Immature natural killer cell (primary cell): ENCODE data around the gene STAMBPL1. TPM values are rescaled to one million over a fixed set of nuclear protein-coding genes. Genes with fewer than 3 reads are reported as not detected.

ENCODE experiments used
- DNase-seq, 3 donors: peaks; one replicate each; pipeline ENCODE4 v3.0.0; 2022; ENCODE audit warnings: mixed read lengths in 1 of 3
- H3K27ac Mint-ChIP-seq, 6 donors: one replicate each; pipeline ENCODE4 v1.8.0; 2020; ENCODE audit warnings: mixed read lengths in 6 of 6, mild to moderate bottlenecking in 5 of 6, inconsistent platforms in 4 of 6, moderate library complexity in 3 of 6
- H3K27me3 Mint-ChIP-seq, 3 donors: one replicate each; pipeline ENCODE4 v1.8.0; 2020 to 2021; ENCODE audit warnings: low read depth in 3 of 3, mild to moderate bottlenecking in 3 of 3, mixed read lengths in 3 of 3, moderate library complexity in 3 of 3, inconsistent platforms in 1 of 3
- H3K36me3 Mint-ChIP-seq, 3 donors: one replicate each; pipeline ENCODE4 v1.8.0; 2020; ENCODE audit warnings: mixed read lengths in 3 of 3, inconsistent platforms in 2 of 3, mild to moderate bottlenecking in 2 of 3
- H3K4me1 Mint-ChIP-seq, 2 donors: one replicate each; pipeline ENCODE4 v1.8.0; 2020; ENCODE audit warnings: inconsistent platforms in 2 of 2, mild to moderate bottlenecking in 2 of 2, mixed read lengths in 2 of 2, moderate library complexity in 1 of 2
- H3K4me3 Mint-ChIP-seq, 5 donors: one replicate each; pipeline ENCODE4 v1.8.0; 2020; ENCODE audit warnings: mild to moderate bottlenecking in 5 of 5, mixed read lengths in 5 of 5, inconsistent platforms in 3 of 5, moderate library complexity in 3 of 5
- H3K9me3 Mint-ChIP-seq, 6 donors: one replicate each; pipeline ENCODE4 v1.8.0; 2020; ENCODE audit warnings: mild to moderate bottlenecking in 6 of 6, mixed read lengths in 6 of 6, inconsistent platforms in 4 of 6, moderate library complexity in 3 of 6
- polyA plus RNA-seq, 3 donors: library from polyadenylated mRNA; unstranded; fragments of 300-500 nt; fragmentation: Illumina TruSeq; gene quantifications; one replicate each; pipeline ENCODE4 v1.2.3, GENCODE V29; 2021

Gene STAMBPL1
- polyA plus RNA-seq, 3 donors from 2014 or later: 4.2 to 8.4 (median 7.3) TPM

- H3K27ac Mint-ChIP-seq: no peak overlapping the region
- peaks cover 0 to 4% (median 0%) of the 10 kb centered on the region in 3 donors for H3K36me3 Mint-ChIP-seq
- no peak overlapping the region for H3K4me3 Mint-ChIP-seq
- H3K9me3 Mint-ChIP-seq: no peaks in the 10 kb centered on the region
- no peaks in the 10 kb centered on the region for H3K27me3 Mint-ChIP-seq
- H3K4me1 Mint-ChIP-seq: peaks cover 20 to 63% of the 10 kb centered on the region in 2 donors
- DNase-seq: no peak
Observed at GRCh38 chr10:88889559-88890337, 9.7 kb downstream of the STAMBPL1 start.

- Mint-ChIP-seq H3K4me3 (no peak overlapping the region), H3K27me3 (no peaks in the 10 kb centered on the region), H3K27ac (no peak overlapping the region), H3K9me3 (no peaks in the 10 kb centered on the region), H3K4me1 (peaks cover 20 to 52% of the 10 kb centered on the region in 2 donors), H3K36me3 (peaks cover 0 to 4% (median 2%) of the 10 kb centered on the region in 3 donors)
- DNase-seq: no peak
Observed at GRCh38 chr10:88890681-88891381, 10.8 kb downstream of the STAMBPL1 start.

GRCh38 chr10:88892222-88892967 is 12.3 kb downstream of the STAMBPL1 start:
- peak overlapping the region in 1 of 6 donors; percentile 51 for H3K27ac Mint-ChIP-seq
- peaks cover 0 to 4% (median 3%) of the 10 kb centered on the region in 3 donors for H3K36me3 Mint-ChIP-seq
- no peaks in the 10 kb centered on the region for H3K27me3 Mint-ChIP-seq
- H3K4me1 Mint-ChIP-seq: peaks cover 30 to 47% of the 10 kb centered on the region in 2 donors
- no peak for DNase-seq
- no peak overlapping the region for H3K4me3 Mint-ChIP-seq
- no peaks in the 10 kb centered on the region for H3K9me3 Mint-ChIP-seq

GRCh38 chr10:88893611-88894010 is 13.6 kb downstream of the STAMBPL1 start:
- Mint-ChIP-seq H3K36me3 (peaks cover 0 to 4% (median 3%) of the 10 kb centered on the region in 3 donors), H3K27me3 (no peaks in the 10 kb centered on the region), H3K9me3 (no peaks in the 10 kb centered on the region), H3K4me3 (no peak overlapping the region), H3K27ac (no peak overlapping the region), H3K4me1 (peaks cover 30 to 46% of the 10 kb centered on the region in 2 donors)
- no peak for DNase-seq

- no peaks in the 10 kb centered on the region for H3K9me3 Mint-ChIP-seq
- no peak overlapping the region for H3K4me3 Mint-ChIP-seq
- peaks cover 21 to 36% of the 10 kb centered on the region in 2 donors for H3K4me1 Mint-ChIP-seq
- H3K27me3 Mint-ChIP-seq: no peaks in the 10 kb centered on the region
- H3K27ac Mint-ChIP-seq: no peak overlapping the region
- peaks cover 0 to 7% (median 3%) of the 10 kb centered on the region in 3 donors for H3K36me3 Mint-ChIP-seq
- DNase-seq: no peak
Observed at GRCh38 chr10:88895250-88895649, 15.2 kb downstream of the STAMBPL1 start.

- Mint-ChIP-seq H3K4me3 (peak overlapping the region in 1 of 5 donors; percentile 29), H3K36me3 (peaks cover 0 to 7% (median 6%) of the 10 kb centered on the region in 3 donors), H3K27me3 (no peaks in the 10 kb centered on the region), H3K9me3 (no peaks in the 10 kb centered on the region), H3K27ac (peak overlapping the region in 1 of 6 donors; percentile 68), H3K4me1 (peaks cover 28 to 41% of the 10 kb centered on the region in 2 donors)
- no peak for DNase-seq
Observed at GRCh38 chr10:88896372-88896993, 16.4 kb downstream of the STAMBPL1 start.

GRCh38 chr10:88896994-88897853 is 17.2 kb downstream of the STAMBPL1 start:
- H3K9me3 Mint-ChIP-seq: no peaks in the 10 kb centered on the region
- peak overlapping the region in 2 of 6 donors; percentile 21 to 23 for H3K27ac Mint-ChIP-seq
- no peaks in the 10 kb centered on the region for H3K27me3 Mint-ChIP-seq
- no peak for DNase-seq
- H3K36me3 Mint-ChIP-seq: peaks cover 0 to 10% (median 10%) of the 10 kb centered on the region in 3 donors
- H3K4me3 Mint-ChIP-seq: no peak overlapping the region
- peaks cover 35 to 48% of the 10 kb centered on the region in 2 donors for H3K4me1 Mint-ChIP-seq

- H3K36me3 Mint-ChIP-seq: peaks cover 6 to 19% (median 18%) of the 10 kb centered on the region in 3 donors
- H3K27me3 Mint-ChIP-seq: no peaks in the 10 kb centered on the region
- no peak overlapping the region for H3K27ac Mint-ChIP-seq
- no peak overlapping the region for H3K4me3 Mint-ChIP-seq
- H3K9me3 Mint-ChIP-seq: no peaks in the 10 kb centered on the region
- DNase-seq: no peak
- peaks cover 35 to 50% of the 10 kb centered on the region in 2 donors for H3K4me1 Mint-ChIP-seq
Observed at GRCh38 chr10:88898727-88899126, 18.7 kb downstream of the STAMBPL1 start.

GRCh38 chr10:88899886-88900285 is 19.8 kb downstream of the STAMBPL1 start:
- Mint-ChIP-seq H3K4me1 (peaks cover 35 to 50% of the 10 kb centered on the region in 2 donors), H3K27me3 (no peaks in the 10 kb centered on the region), H3K27ac (peak overlapping the region in 1 of 6 donors; percentile 41), H3K9me3 (no peaks in the 10 kb centered on the region), H3K36me3 (peaks cover 6 to 23% (median 22%) of the 10 kb centered on the region in 3 donors), H3K4me3 (no peak overlapping the region)
- DNase-seq: no peak

GRCh38 chr10:88901206-88901983 is 21.4 kb downstream of the STAMBPL1 start:
- H3K4me1 Mint-ChIP-seq: peaks cover 35 to 49% of the 10 kb centered on the region in 2 donors
- peaks cover 15 to 31% (median 26%) of the 10 kb centered on the region in 3 donors for H3K36me3 Mint-ChIP-seq
- peak overlapping the region in 3 of 6 donors; percentile 29 to 49 (median 32) for H3K27ac Mint-ChIP-seq
- peak in 1 of 3 donors; percentile 5 for DNase-seq
- H3K9me3 Mint-ChIP-seq: no peaks in the 10 kb centered on the region
- no peaks in the 10 kb centered on the region for H3K27me3 Mint-ChIP-seq
- H3K4me3 Mint-ChIP-seq: peak overlapping the region in 3 of 5 donors; percentile 4 to 15 (median 10)

- Mint-ChIP-seq H3K36me3 (peaks cover 21 to 37% (median 32%) of the 10 kb centered on the region in 3 donors), H3K27ac (peak overlapping the region in 3 of 6 donors; percentile 29 to 49 (median 32)), H3K4me1 (peaks cover 27 to 41% of the 10 kb centered on the region in 2 donors), H3K27me3 (no peaks in the 10 kb centered on the region), H3K4me3 (no peak overlapping the region), H3K9me3 (no peaks in the 10 kb centered on the region)
- DNase-seq: no peak
Observed at GRCh38 chr10:88901984-88902789, 22.1 kb downstream of the STAMBPL1 start.
